Natural killer cell (primary cell): ENCODE data around the gene NDNF. TPM values are rescaled to one million over a fixed set of nuclear protein-coding genes. Genes with fewer than 3 reads are reported as not detected.

ENCODE experiments used
- ATAC-seq, 3 donors: fragments of 150-1000 bp in 2 of 3; fragments of 200-7000 bp in 1 of 3; cut with Tn5 transposase; 1 replicate in 1 of 3; 2 replicates in 2 of 3; pipeline ENCODE4 v1.10.0; 2021; ENCODE audit warnings: mild to moderate bottlenecking in 2 of 3, moderate library complexity in 2 of 3
- DNase-seq, 2 donors: peaks; one replicate each; pipeline versions ENCODE4 v3.0.0 to v3.0.0-alpha.2; 2013 to 2021; ENCODE audit warnings: mixed read lengths in 1 of 2
- H3K27ac ChIP-seq: one replicate; pipeline ENCODE4 v1.5.1; 2013; ENCODE audit warnings: mild to moderate bottlenecking, low read length
- H3K27me3 ChIP-seq: one replicate; pipeline ENCODE4 v1.6.1; 2013; ENCODE audit warnings: low read length; ENCODE audit not compliant: control insufficient read depth, insufficient read depth
- H3K36me3 ChIP-seq: one replicate; pipeline ENCODE4 v1.6.1; 2013; ENCODE audit warnings: low read length; ENCODE audit not compliant: control insufficient read depth, insufficient read depth
- H3K4me1 ChIP-seq: one replicate; pipeline ENCODE4 v1.6.1; 2013; ENCODE audit warnings: low read length; ENCODE audit not compliant: control insufficient read depth, insufficient read depth
- H3K4me3 ChIP-seq: one replicate; pipeline ENCODE4 v1.5.1; 2013; ENCODE audit warnings: low read length
- H3K9me3 ChIP-seq: one replicate; pipeline ENCODE4 v1.6.1; 2013; ENCODE audit warnings: low read length; ENCODE audit not compliant: control insufficient read depth, insufficient read depth
- H3K27ac Mint-ChIP-seq, 2 donors: one replicate each; pipeline ENCODE4 v1.8.0; 2022; ENCODE audit warnings: mild to moderate bottlenecking in 2 of 2, mixed read lengths in 2 of 2, moderate library complexity in 1 of 2
- H3K27me3 Mint-ChIP-seq, 2 donors: one replicate each; pipeline ENCODE4 v1.8.0; 2022; ENCODE audit warnings: low read depth in 2 of 2, mixed read lengths in 2 of 2
- H3K36me3 Mint-ChIP-seq: one replicate; pipeline ENCODE4 v1.8.0; 2022; ENCODE audit warnings: mixed read lengths
- H3K4me1 Mint-ChIP-seq, 2 donors: one replicate each; pipeline ENCODE4 v1.8.0; 2022; ENCODE audit warnings: mixed read lengths in 2 of 2
- H3K4me3 Mint-ChIP-seq: one replicate; pipeline ENCODE4 v1.8.0; 2022; ENCODE audit warnings: mild to moderate bottlenecking, moderate library complexity, mixed read lengths
- H3K9me3 Mint-ChIP-seq, 2 donors: one replicate each; pipeline ENCODE4 v1.8.0; 2022; ENCODE audit warnings: mixed read lengths in 2 of 2
- CTCF ChIP-seq: fragments of 200-600 bp; IDR thresholded peaks from one replicate; pipeline ENCODE4 v1.8.0; 2022; ENCODE audit warnings: antibody characterized with exemption
- WGBS: methylation state at CpG from one replicate; pipeline ENCODE4 v1.1.7; 2013; ENCODE audit warnings: missing lambda C conversion rate; ENCODE audit not compliant: insufficient coverage; 5-methylcytosine and 5-hydroxymethylcytosine counted together
- intact Hi-C: fragments of 100-400 bp; cut with micrococcal nuclease; formaldehyde crosslinking; loops from one replicate; pipeline ENCODE4 v1.14.2; 2022
- total RNA-seq, 4 donors: library from RNA; stranded (reverse); fragments of 120-200 nt in 1 of 4; gene quantifications; one replicate each; pipeline versions ENCODE4 v1.2.3 to v1.2.4, GENCODE V29; 2013 to 2022

The NDNF gene
- total RNA-seq, 3 donors from 2014 or later (not counting 1 experiment from before 2014, with no cell fraction given): not detected

- no CpG with 5 or more reads among the region's 1 CpG for WGBS
- intact Hi-C loops: no loop called here
- H3K27ac Mint-ChIP-seq: no peak overlapping the region
These were observed 76.9 kb downstream of the NDNF start for GRCh38 chr4:120995266-120996010.

GRCh38 chr4:120994521-120994920 lies 77.8 kb downstream of the NDNF start:
- ATAC-seq (no peak), DNase-seq (no peak)
- Histone ChIP-seq H3K4me3 (no peak overlapping the region), H3K27ac (no peak overlapping the region), H3K4me1 (no peaks in the 10 kb centered on the region), H3K36me3 (no peaks in the 10 kb centered on the region), H3K27me3 (no peaks in the 10 kb centered on the region), H3K9me3 (no peaks in the 10 kb centered on the region)
- H3K27ac Mint-ChIP-seq: no peak overlapping the region
- intact Hi-C loops: no loop called here
- peaks cover 0 to 3% of the 10 kb centered on the region in 2 donors for H3K9me3 Mint-ChIP-seq
- no peak overlapping the region for H3K4me3 Mint-ChIP-seq
- H3K27me3 Mint-ChIP-seq: peaks cover 0 to 4% of the 10 kb centered on the region in 2 donors
- H3K4me1 Mint-ChIP-seq: no peaks in the 10 kb centered on the region
- no peaks in the 10 kb centered on the region for H3K36me3 Mint-ChIP-seq
- no peak for TF ChIP-seq CTCF
- 20% methylated on average over 1 of the region's 1 CpG for WGBS

More at GRCh38 chr4:120995266-120996010, 76.9 kb downstream of the NDNF start:
- ATAC-seq: no peak
- Histone ChIP-seq H3K4me3 (no peak overlapping the region), H3K27ac (no peak overlapping the region), H3K27me3 (no peaks in the 10 kb centered on the region), H3K36me3 (no peaks in the 10 kb centered on the region), H3K9me3 (no peaks in the 10 kb centered on the region), H3K4me1 (no peaks in the 10 kb centered on the region)
- H3K4me3 Mint-ChIP-seq: no peak overlapping the region
- peaks cover 0 to 4% of the 10 kb centered on the region in 2 donors for H3K9me3 Mint-ChIP-seq
- no peaks in the 10 kb centered on the region for H3K36me3 Mint-ChIP-seq
- H3K27me3 Mint-ChIP-seq: peaks cover 2 to 4% of the 10 kb centered on the region in 2 donors
- H3K4me1 Mint-ChIP-seq: no peaks in the 10 kb centered on the region
- no peak for TF ChIP-seq CTCF
- no peak for DNase-seq

- Histone ChIP-seq H3K9me3 (no peaks in the 10 kb centered on the region), H3K27me3 (no peaks in the 10 kb centered on the region), H3K27ac (no peak overlapping the region), H3K4me1 (no peaks in the 10 kb centered on the region), H3K4me3 (no peak overlapping the region), H3K36me3 (no peaks in the 10 kb centered on the region)
- Mint-ChIP-seq H3K27me3 (peaks cover 0 to 6% of the 10 kb centered on the region in 2 donors), H3K4me3 (no peak overlapping the region), H3K36me3 (no peaks in the 10 kb centered on the region), H3K9me3 (no peaks in the 10 kb centered on the region), H3K27ac (no peak overlapping the region), H3K4me1 (no peaks in the 10 kb centered on the region)
- no peak for TF ChIP-seq CTCF
- ATAC-seq (no peak), DNase-seq (no peak)
- intact Hi-C loops: no loop called here
- no CpG with 5 or more reads among the region's 2 CpGs for WGBS
These were observed 80.5 kb downstream of the NDNF start for GRCh38 chr4:120991885-120992284.

GRCh38 chr4:120990246-120990645 lies 82.1 kb downstream of the NDNF start:
- Mint-ChIP-seq H3K27me3 (peaks cover under 1 to 13% of the 10 kb centered on the region in 2 donors), H3K4me3 (no peak overlapping the region), H3K4me1 (no peaks in the 10 kb centered on the region), H3K27ac (no peak overlapping the region), H3K9me3 (no peaks in the 10 kb centered on the region), H3K36me3 (no peaks in the 10 kb centered on the region)
- intact Hi-C loops: no loop called here
- Histone ChIP-seq H3K4me1 (no peaks in the 10 kb centered on the region), H3K4me3 (no peak overlapping the region), H3K36me3 (no peaks in the 10 kb centered on the region), H3K9me3 (no peaks in the 10 kb centered on the region), H3K27me3 (no peaks in the 10 kb centered on the region), H3K27ac (no peak overlapping the region)
- TF ChIP-seq CTCF: no peak
- DNase-seq: no peak
- 100% methylated on average over 1 of the region's 2 CpGs for WGBS
- no peak for ATAC-seq
